Activated naive CD8-positive, alpha-beta T cell treated with anti-CD3 and anti-CD28 coated beads, Interleukin-2, amount 10 ng/mL, durations not matched to agents 7 days and 5 days (primary cell): ENCODE results near the gene GLTPD2. TPM values are rescaled to one million over a fixed set of nuclear protein-coding genes. Genes with fewer than 3 reads are reported as not detected.

Experiments
- ATAC-seq: fragments of 150-1000 bp; cut with Tn5 transposase; one replicate; pipeline ENCODE4 v1.10.0; 2021; ENCODE audit warnings: low read depth, moderate library complexity
- POLR2A ChIA-PET: fragments of 350-600 bp; sonication (Branson Sonifier 250); formaldehyde crosslinking; loops from one replicate; lab custom pipeline; 2021; ENCODE audit warnings: antibody characterized with exemption; lab: Charles Lee
- DNase-seq: peaks from one replicate; pipeline ENCODE4 v3.0.0; 2021
- H3K27ac Mint-ChIP-seq: one replicate; pipeline ENCODE4 v1.8.0; 2022; ENCODE audit warnings: mild to moderate bottlenecking, mixed read lengths
- H3K27me3 Mint-ChIP-seq: one replicate; pipeline ENCODE4 v1.8.0; 2022; ENCODE audit warnings: mild to moderate bottlenecking, moderate library complexity, mixed read lengths
- H3K36me3 Mint-ChIP-seq: one replicate; pipeline ENCODE4 v1.8.0; 2021; ENCODE audit warnings: mild to moderate bottlenecking, mixed read lengths
- H3K4me1 Mint-ChIP-seq: one replicate; pipeline ENCODE4 v1.8.0; 2021; ENCODE audit warnings: mixed read lengths
- H3K4me3 Mint-ChIP-seq: one replicate; pipeline ENCODE4 v1.8.0; 2022; ENCODE audit warnings: mild to moderate bottlenecking, moderate library complexity, mixed read lengths
- H3K9me3 Mint-ChIP-seq: one replicate; pipeline ENCODE4 v1.8.0; 2021; ENCODE audit warnings: mixed read lengths
- total RNA-seq, 2 experiments: library from RNA; stranded (reverse); gene quantifications; one replicate each; pipeline ENCODE4 v1.2.3, GENCODE V29; 2021

The GLTPD2 gene
- total RNA-seq, 2 experiments from 2014 or later, result not detected

DNA sequence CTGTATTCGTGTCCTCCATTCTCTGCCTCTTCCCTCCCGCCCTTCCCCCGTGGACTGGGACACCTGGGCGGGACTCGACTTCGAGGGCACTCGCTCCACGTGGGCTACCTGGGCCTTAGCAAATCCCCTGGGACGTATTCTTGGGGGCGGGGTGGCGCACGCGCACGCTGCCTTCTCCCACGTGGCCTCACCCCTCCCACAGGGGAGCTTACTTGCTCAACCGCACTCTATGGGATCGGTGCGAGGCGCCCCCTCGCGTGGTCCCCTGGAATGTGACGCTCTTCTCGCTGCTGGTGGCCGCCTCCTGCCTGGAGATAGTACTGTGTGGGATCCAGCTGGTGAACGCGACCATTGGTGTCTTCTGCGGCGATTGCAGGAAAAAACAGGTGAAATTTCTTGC, 6.1 kb upstream of the GLTPD2 start:
- DNase-seq (peak; percentile 41), ATAC-seq (peak; percentile 40)
- no peak overlapping the region for H3K4me3 Mint-ChIP-seq
- no peaks in the 10 kb centered on the region for H3K36me3 Mint-ChIP-seq
- POLR2A ChIA-PET, result interaction anchor here (0.7 to 1.5 kb wide), 4 partner anchors 10 to 74 kb away, joined by 4 to 7 read pairs (median 5); no protein-coding TSS in a partner anchor
- H3K9me3 Mint-ChIP-seq, result no peaks in the 10 kb centered on the region
- peaks cover 22% of the 10 kb centered on the region for H3K4me1 Mint-ChIP-seq
- peaks cover 71% of the 10 kb centered on the region for H3K27me3 Mint-ChIP-seq
- H3K27ac Mint-ChIP-seq, result no peak overlapping the region

DNA sequence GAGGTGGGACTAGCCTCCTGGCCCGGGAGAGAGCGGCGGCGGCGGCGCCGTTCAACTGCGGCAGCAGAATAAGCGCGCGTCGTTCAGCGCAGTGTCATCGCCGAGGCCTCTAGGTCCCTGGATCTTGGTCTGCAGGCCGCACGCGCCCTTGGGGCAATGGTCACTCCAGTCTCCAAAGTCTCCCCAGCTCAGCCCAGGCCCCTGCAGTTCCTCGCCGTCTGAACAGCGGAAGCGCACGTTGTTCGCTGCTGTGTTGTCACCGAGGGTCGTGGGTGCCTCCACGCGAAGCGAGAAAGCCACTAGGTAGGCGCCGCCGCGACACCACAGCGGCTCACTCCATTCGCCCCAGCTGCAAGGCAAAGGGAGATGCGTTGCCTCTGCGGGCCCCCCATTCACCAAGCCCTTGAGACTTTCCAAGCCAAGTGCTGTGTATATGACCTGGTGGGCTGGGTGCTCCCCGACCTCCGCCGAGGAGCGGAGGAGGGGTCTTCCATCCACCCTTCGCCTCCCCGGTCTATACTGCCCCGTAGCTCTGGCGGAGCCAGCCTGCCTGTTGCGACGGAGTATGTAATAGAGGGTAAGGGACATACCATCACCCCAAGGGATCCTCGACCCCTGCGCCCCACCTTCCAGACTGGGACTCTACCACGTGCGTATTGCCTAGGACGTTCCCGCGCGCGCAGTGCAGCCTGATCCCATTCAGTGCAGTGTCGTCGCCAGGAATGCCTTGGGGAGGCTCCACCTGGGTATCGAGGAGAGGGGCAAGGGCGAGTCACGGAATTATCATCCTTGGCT, 3.3 kb upstream of the GLTPD2 start:
- peak overlapping the region; percentile 55 for H3K4me3 Mint-ChIP-seq
- H3K27ac Mint-ChIP-seq, result no peak overlapping the region
- no peaks in the 10 kb centered on the region for H3K9me3 Mint-ChIP-seq
- ATAC-seq, result no peak
- peaks cover 77% of the 10 kb centered on the region for H3K27me3 Mint-ChIP-seq
- peaks cover 18% of the 10 kb centered on the region for H3K4me1 Mint-ChIP-seq
- peak; percentile 49 for DNase-seq
- no peaks in the 10 kb centered on the region for H3K36me3 Mint-ChIP-seq
- POLR2A ChIA-PET, result interaction anchor here (0.5 to 1.4 kb wide), 2 partner anchors 10 kb away, joined by 3 to 5 read pairs; partner anchors contain the start of gene PSMB6

DNA sequence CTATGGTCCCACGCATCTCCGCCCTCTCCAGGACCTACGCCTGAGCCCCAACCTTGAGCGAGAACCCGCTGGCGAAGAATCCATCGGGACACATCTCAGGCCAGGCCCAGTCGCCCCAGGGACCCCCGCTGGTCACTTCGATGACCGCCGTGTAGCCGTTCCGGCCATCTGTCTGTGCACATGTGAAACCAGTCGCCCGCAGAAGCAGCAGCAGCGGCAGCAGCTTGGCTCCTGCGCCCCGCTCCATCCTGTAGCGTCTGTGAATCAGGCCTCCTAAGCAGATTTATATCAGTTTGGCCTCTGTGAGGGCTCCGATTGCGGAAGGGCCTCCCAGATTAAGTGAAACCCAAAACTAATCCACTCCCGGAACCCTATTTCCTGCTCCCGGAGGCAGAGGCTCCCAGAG, 2.7 kb upstream of the GLTPD2 start, which contains the start of gene VMO1:
Gene VMO1, minus strand, starts transcription at position 259 of the 406 bp plus-strand sequence. Its CDS starts 12 bp downstream, at position 247.
- Mint-ChIP-seq H3K4me3 (peak within 1 kb of the TSS; percentile 55), H3K36me3 (no peaks in the 10 kb centered on the region), H3K27ac (no peak within 1 kb of the TSS), H3K27me3 (peaks cover 74% of the 10 kb centered on the region), H3K9me3 (no peaks in the 10 kb centered on the region), H3K4me1 (peaks cover 21% of the 10 kb centered on the region)
- ATAC-seq (no peak), DNase-seq (no peak)
- POLR2A ChIA-PET, result interaction anchor here (0.5 kb wide), 1 partner anchor 97 kb away, joined by 3 read pairs; no protein-coding TSS in a partner anchor

DNA sequence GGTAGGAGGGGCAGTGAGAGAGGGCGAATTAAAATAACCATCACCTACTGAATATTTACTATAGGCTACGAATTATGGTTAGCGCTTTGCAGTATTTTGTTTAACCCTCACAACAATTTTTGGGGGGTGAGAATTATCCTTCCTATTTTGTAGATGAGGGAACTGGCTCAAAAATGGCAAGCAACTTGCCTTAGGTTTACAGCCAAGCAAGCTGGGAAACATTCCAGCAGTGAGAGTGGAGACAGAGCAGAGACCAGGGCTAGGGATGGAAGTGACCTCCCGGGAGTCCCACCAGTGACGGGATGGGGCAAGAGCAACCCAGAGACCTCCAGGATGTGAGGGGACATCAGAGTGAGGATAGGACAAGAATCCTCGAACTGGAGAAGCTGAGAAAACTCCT, 2.2 kb upstream of the GLTPD2 start:
- Mint-ChIP-seq H3K27me3 (peaks cover 76% of the 10 kb centered on the region), H3K4me3 (no peak overlapping the region), H3K27ac (no peak overlapping the region), H3K9me3 (no peaks in the 10 kb centered on the region), H3K4me1 (peaks cover 21% of the 10 kb centered on the region), H3K36me3 (no peaks in the 10 kb centered on the region)
- ATAC-seq (no peak), DNase-seq (no peak)
- POLR2A ChIA-PET, result interaction anchor here (0.5 to 1.6 kb wide), 2 partner anchors 9 to 97 kb away, joined by 3 to 4 read pairs; partner anchors contain the start of gene PSMB6

DNA sequence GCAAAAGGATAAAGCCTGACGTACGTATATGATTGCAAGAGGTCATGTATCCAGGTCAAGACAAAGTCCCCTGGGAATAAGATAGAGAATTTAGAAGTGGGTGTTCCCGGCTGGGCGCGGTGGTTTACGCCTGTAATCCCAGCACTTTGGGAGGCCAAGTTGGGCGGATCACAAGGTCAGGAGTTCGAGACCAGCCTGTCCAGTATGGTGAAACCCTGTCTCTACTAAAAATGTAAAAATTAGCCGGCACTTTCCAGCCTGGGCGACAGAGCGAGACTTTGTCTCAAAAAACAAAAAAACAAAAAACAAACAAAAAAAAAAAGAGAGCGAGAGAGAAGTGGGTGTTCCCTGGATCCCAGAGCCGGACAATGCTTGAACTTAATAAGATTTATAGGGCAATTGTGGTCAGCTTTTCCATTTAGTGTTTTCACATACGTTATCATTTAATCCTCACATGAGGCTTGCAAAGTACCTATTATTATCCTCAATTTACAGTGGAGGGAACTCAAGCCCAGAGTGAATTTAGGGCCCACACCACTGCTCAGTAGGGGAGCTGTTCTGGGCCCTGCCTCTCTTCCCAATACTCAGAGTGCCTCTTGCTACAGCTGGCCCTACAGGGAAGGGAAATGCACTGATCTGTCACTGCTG, 481 bp upstream of the GLTPD2 start:
- Mint-ChIP-seq H3K27me3 (peaks cover 70% of the 10 kb centered on the region), H3K4me3 (peak overlapping the region; percentile 37), H3K36me3 (no peaks in the 10 kb centered on the region), H3K9me3 (no peaks in the 10 kb centered on the region), H3K27ac (no peak overlapping the region), H3K4me1 (peaks cover 19% of the 10 kb centered on the region)
- no peak for ATAC-seq
- POLR2A ChIA-PET, result interaction anchor here (0.9 to 2.8 kb wide), 4 partner anchors 8 to 19 kb away, joined by 3 to 17 read pairs (median 4); partner anchors contain the start of genes PLD2, PSMB6 and TM4SF5
- no peak for DNase-seq

DNA sequence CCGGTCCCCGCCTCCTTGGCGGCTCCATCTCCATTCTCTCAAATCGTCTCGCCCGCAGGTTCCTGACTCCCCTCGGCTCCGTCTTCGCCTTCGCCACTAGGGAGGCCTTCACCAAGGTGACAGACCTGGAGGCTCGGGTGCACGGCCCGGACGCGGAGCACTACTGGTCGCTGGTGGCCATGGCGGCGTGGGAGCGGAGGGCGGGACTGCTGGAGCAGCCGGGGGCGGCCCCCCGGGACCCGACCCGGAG, 862 bp downstream of the GLTPD2 start:
- Mint-ChIP-seq H3K36me3 (no peaks in the 10 kb centered on the region), H3K27me3 (peaks cover 60% of the 10 kb centered on the region), H3K27ac (peak overlapping the region; percentile 70), H3K4me1 (peaks cover 19% of the 10 kb centered on the region), H3K4me3 (peak overlapping the region; percentile 78), H3K9me3 (no peaks in the 10 kb centered on the region)
- DNase-seq (no peak), ATAC-seq (no peak)
- POLR2A ChIA-PET, result interaction anchor here (0.7 to 2.8 kb wide), 12 partner anchors 10 to 158 kb away, joined by 3 to 17 read pairs (median 4); partner anchors contain the start of genes ARRB2, C17orf107, MINK1 and PLD2

DNA sequence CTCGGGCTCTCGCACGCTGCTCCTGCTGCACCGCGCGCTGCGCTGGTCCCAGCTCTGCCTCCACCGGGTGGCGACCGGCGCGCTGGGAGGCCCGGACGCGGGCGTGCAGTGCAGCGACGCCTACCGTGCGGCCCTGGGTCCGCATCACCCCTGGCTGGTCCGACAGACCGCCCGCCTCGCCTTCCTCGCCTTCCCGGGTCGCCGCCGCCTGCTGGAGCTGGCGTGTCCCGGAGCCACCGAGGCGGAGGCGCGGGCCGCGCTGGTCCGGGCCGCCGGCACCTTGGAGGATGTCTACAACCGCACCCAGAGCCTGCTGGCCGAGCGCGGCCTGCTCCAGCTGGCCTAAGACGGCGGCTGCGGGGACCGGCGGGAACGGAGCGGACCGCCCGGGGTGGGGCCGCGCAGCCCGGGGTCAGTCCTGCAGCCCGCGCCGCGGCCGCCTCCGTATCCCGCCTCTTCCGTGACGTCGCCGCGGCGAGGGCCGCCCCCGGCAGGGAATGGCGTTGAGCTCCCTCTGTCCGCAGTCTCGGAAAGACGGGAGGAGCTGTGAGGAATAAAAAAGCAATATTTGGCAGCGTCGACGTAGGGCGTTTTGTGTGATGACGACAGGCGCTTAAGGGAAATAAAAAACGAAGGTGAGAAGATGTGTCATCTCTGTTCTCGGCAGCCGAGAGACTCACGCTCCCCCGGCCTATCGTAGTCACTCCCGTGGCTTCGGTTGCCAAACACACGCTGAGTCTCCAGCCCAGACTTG, 1.4 kb downstream of the GLTPD2 start:
- ATAC-seq, result peak; percentile 95
- H3K36me3 Mint-ChIP-seq, result no peaks in the 10 kb centered on the region
- POLR2A ChIA-PET, result interaction anchor here (0.5 to 2.8 kb wide), 17 partner anchors 9 to 246 kb away, joined by 3 to 17 read pairs (median 3); partner anchors contain the start of genes ARRB2, C17orf107, PLD2 and RNF167
- peaks cover 19% of the 10 kb centered on the region for H3K4me1 Mint-ChIP-seq
- peak overlapping the region; percentile 87 for H3K27ac Mint-ChIP-seq
- peaks cover 56% of the 10 kb centered on the region for H3K27me3 Mint-ChIP-seq
- no peaks in the 10 kb centered on the region for H3K9me3 Mint-ChIP-seq
- DNase-seq, result peak; percentile 89
- H3K4me3 Mint-ChIP-seq, result peak overlapping the region; percentile 87

DNA sequence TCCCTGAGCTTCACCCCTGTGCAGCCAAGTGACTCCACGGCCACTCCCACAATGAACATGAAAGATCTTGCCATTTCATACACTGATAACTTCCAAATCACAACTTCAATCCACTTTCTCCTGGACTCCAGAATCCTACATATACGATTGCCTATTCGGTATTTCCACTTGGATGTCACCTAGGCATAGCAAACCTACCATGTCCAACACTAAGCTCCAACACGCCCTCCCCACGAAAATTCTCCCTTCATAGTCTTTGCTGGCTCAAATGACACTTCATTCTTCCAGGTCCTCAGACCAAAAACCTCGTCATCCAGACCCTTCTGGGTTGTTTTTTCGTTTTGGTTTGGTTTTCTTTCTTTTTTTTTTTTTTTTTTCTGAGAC, 1.9 kb downstream of the GLTPD2 start:
- DNase-seq (no peak), ATAC-seq (no peak)
- peak overlapping the region; percentile 87 for H3K27ac Mint-ChIP-seq
- peaks cover 51% of the 10 kb centered on the region for H3K27me3 Mint-ChIP-seq
- no peaks in the 10 kb centered on the region for H3K9me3 Mint-ChIP-seq
- no peaks in the 10 kb centered on the region for H3K36me3 Mint-ChIP-seq
- H3K4me3 Mint-ChIP-seq, result peak overlapping the region; percentile 87
- peaks cover 19% of the 10 kb centered on the region for H3K4me1 Mint-ChIP-seq
- POLR2A ChIA-PET, result interaction anchor here (0.6 to 2.8 kb wide), 12 partner anchors 10 to 245 kb away, joined by 3 to 17 read pairs (median 5); partner anchors contain the start of genes ARRB2, C17orf107, PLD2 and RNF167

DNA sequence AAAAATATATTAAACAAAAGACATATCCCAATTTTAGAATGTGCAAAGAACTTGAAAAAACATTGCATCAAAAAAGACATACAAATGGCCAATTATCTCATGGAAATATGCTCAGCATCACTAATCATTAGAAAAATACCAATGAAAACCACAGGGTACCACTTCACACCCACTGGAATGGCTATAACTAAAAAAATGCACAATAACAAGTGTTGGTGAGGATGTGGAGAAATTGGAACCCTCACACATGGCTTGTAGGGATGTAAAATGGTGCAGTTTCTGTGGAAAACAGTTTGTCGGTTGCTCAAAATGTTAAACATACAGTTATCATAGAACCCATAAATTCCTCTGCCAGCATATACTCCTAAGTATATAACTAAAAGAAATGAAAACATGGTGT, 6.4 kb downstream of the GLTPD2 start:
- POLR2A ChIA-PET, result no interaction called here
- peaks cover 2% of the 10 kb centered on the region for H3K36me3 Mint-ChIP-seq
- no peaks in the 10 kb centered on the region for H3K9me3 Mint-ChIP-seq
- no peak for DNase-seq
- peak overlapping the region; percentile 99 for H3K4me3 Mint-ChIP-seq
- ATAC-seq, result no peak
- H3K27me3 Mint-ChIP-seq, result peaks cover 14% of the 10 kb centered on the region
- H3K27ac Mint-ChIP-seq, result peak overlapping the region; percentile 96
- H3K4me1 Mint-ChIP-seq, result peaks cover 13% of the 10 kb centered on the region

DNA sequence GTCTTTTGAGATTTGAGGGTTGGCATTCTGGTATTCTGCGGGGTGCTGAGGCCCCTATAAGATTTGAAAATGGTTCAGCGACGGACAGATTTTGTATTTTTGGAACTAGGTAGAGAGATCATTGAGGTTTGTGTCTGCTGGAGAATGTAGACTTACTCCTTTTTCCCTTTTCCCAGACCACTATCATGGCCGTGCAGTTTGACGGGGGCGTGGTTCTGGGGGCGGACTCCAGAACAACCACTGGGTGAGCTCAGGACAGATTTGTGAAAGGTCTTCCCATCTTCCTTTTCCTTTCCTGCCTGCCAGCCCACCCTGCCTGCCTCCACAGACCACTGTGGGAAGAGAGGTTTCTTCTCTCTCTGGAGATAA, 7.8 kb downstream of the GLTPD2 start:
- POLR2A ChIA-PET, result interaction anchor here (1.0 to 1.7 kb wide), 6 partner anchors 9 to 93 kb away, joined by 3 to 20 read pairs (median 4); partner anchors contain the start of genes PELP1, PLD2 and TM4SF5
- no peak for DNase-seq
- Mint-ChIP-seq H3K4me3 (peak overlapping the region; percentile 99), H3K9me3 (no peaks in the 10 kb centered on the region), H3K27me3 (peaks cover 12% of the 10 kb centered on the region), H3K27ac (peak overlapping the region; percentile 96), H3K4me1 (peaks cover 12% of the 10 kb centered on the region), H3K36me3 (peaks cover 2% of the 10 kb centered on the region)
- ATAC-seq, result no peak

DNA sequence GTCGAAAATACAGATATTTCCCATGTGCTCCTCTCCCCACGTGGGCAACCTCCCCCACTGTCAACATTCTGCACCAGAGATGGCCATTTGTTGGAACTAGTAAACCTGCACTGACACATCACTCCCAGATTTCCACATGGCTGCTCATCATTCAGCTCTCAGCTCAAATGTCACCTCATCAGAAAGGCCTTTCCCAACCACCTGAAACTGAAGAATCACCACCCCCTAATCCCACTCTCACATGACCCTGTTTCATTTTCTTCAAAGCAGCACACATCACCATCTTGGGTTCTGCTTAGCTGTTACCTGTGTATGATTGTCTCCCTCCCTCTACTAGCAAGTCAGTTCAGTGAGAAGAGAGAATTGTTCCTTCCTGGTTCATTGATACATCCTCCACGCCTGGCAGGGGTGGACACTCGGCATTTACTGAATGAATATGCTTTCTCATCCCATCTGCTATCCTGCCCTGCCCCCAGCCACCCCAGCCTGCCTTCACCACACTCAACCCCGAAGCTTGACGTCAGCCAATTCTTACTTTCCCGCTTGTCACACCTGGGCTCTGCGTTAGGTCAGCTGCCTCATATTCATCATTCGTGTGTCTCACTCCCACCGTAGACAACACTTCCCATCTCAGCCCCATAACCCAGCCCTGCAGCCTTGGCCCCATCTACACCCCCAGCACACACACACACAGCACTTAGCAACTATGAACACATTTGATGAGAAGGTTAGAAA, 11.9 kb downstream of the GLTPD2 start:
- no peak for DNase-seq
- Mint-ChIP-seq H3K9me3 (no peaks in the 10 kb centered on the region), H3K4me1 (peaks cover 13% of the 10 kb centered on the region), H3K4me3 (no peak overlapping the region), H3K36me3 (peaks cover 2% of the 10 kb centered on the region), H3K27me3 (no peaks in the 10 kb centered on the region), H3K27ac (no peak overlapping the region)
- POLR2A ChIA-PET, result interaction anchor here (1.6 kb wide), 1 partner anchor 11 kb away, joined by 5 read pairs; no protein-coding TSS in a partner anchor
- no peak for ATAC-seq

DNA sequence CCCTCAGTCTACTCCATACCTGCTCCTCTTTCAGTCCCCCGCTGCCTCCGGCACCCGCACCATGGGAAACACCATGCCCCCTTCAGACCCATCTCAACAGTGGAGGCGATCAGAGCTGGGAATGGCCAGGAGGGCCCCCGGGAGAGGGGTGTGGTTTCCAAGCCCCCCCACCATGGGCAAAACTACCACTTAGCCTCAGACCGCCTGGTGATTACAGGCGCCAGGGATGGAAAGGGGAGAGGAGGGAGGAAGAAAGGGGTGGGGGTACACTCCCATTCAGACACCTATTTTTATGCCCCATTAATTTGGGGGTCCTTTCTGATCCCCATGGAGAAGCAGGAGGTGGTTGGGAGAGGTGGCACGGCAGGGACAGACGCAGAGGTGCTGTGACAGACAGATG, 13.5 kb downstream of the GLTPD2 start, which contains the start of gene C17orf114:
Gene C17orf114, minus strand, starts transcription at position 101 of the 400 bp plus-strand sequence.
- POLR2A ChIA-PET, result no interaction called here

More for the DNA sequence above, 13.5 kb downstream of the GLTPD2 start, which contains the start of gene C17orf114:
- no peaks in the 10 kb centered on the region for H3K27me3 Mint-ChIP-seq
- DNase-seq, result no peak
- H3K4me1 Mint-ChIP-seq, result peaks cover 13% of the 10 kb centered on the region
- no peaks in the 10 kb centered on the region for H3K36me3 Mint-ChIP-seq
- no peaks in the 10 kb centered on the region for H3K9me3 Mint-ChIP-seq
- ATAC-seq, result no peak
- no peak within 1 kb of the TSS for H3K4me3 Mint-ChIP-seq
- peak within 1 kb of the TSS; percentile 25 for H3K27ac Mint-ChIP-seq
